Neural progenitor cell (in vitro differentiated cells): Measurements from ENCODE around the gene HNF4A. TPM values are rescaled to one million over a fixed set of nuclear protein-coding genes. Genes with fewer than 3 reads are reported as not detected.
A peak's percentile ranks its signal among the peaks of the same experiment; 100 is the strongest.

ENCODE experiments used
- DNase-seq: peaks from one replicate; pipeline ENCODE4 v3.0.0-alpha.2; 2016; ENCODE audit warnings: low spot score
- H2AFZ ChIP-seq: fragments of 200-600 bp; sonication (generic); replicated peaks from 2 replicates; pipeline ENCODE4 v1.6.1; 2016; ENCODE audit warnings: antibody characterized with exemption
- H3F3A ChIP-seq: fragments of 200-600 bp; sonication (generic); 2 replicates; pipeline ENCODE4 v1.6.1; 2016; ENCODE audit warnings: antibody characterized with exemption, low read depth
- H3K27ac ChIP-seq: fragments of 200-600 bp; sonication (generic); 2 replicates; pipeline ENCODE4 v1.5.1; 2016; ENCODE audit warnings: mild to moderate bottlenecking
- H3K27me3 ChIP-seq: fragments of 200-600 bp; sonication (generic); 2 replicates; pipeline ENCODE4 v1.6.1; 2016; ENCODE audit warnings: mild to moderate bottlenecking, moderate library complexity
- H3K36me3 ChIP-seq: fragments of 200-600 bp; sonication (generic); 2 replicates; pipeline ENCODE4 v1.5.1; 2016
- H3K4me1 ChIP-seq: fragments of 200-600 bp; sonication (generic); 2 replicates; pipeline ENCODE4 v1.6.1; 2016; ENCODE audit warnings: mixed run types
- H3K4me2 ChIP-seq: fragments of 200-600 bp; sonication (generic); 2 replicates; pipeline ENCODE4 v1.6.1; 2016
- H3K4me3 ChIP-seq: fragments of 200-600 bp; sonication (generic); 2 replicates; pipeline ENCODE4 v1.5.1; 2016
- H3K79me2 ChIP-seq: fragments of 200-600 bp; sonication (generic); 2 replicates; pipeline ENCODE4 v1.6.1; 2016; ENCODE audit warnings: low read depth
- H3K9ac ChIP-seq: fragments of 200-600 bp; sonication (generic); 2 replicates; pipeline ENCODE4 v1.6.1; 2016
- H3K9me3 ChIP-seq: fragments of 200-600 bp; sonication (generic); 2 replicates; pipeline ENCODE4 v1.5.1; 2016; ENCODE audit warnings: low read depth
- H4K20me1 ChIP-seq: fragments of 200-600 bp; sonication (generic); 2 replicates; pipeline ENCODE4 v1.6.1; 2016; ENCODE audit warnings: low read depth
- H3K27ac Mint-ChIP-seq: 3 replicates; pipeline ENCODE4 v1.8.0; 2021; ENCODE audit warnings: mixed read lengths
- H3K27me3 Mint-ChIP-seq: 2 replicates; pipeline ENCODE4 v1.8.0; 2022; ENCODE audit warnings: low read depth, mild to moderate bottlenecking, inconsistent platforms, moderate library complexity, mixed read lengths; ENCODE audit not compliant: insufficient read depth
- H3K36me3 Mint-ChIP-seq: 3 replicates; pipeline ENCODE4 v1.8.0; 2021; ENCODE audit warnings: mixed read lengths
- H3K4me1 Mint-ChIP-seq: 3 replicates; pipeline ENCODE4 v1.8.0; 2021; ENCODE audit warnings: mixed read lengths
- H3K4me3 Mint-ChIP-seq: 3 replicates; pipeline ENCODE4 v1.8.0; 2021; ENCODE audit warnings: mild to moderate bottlenecking, moderate library complexity, mixed read lengths
- H3K9me3 Mint-ChIP-seq: 3 replicates; pipeline ENCODE4 v1.8.0; 2020; ENCODE audit warnings: mixed read lengths
- CTCF ChIP-seq: fragments of 200-600 bp; sonication (generic); IDR thresholded peaks from 2 replicates; pipeline ENCODE4 v1.5.1; 2017; ENCODE audit warnings: antibody characterized with exemption, mild to moderate bottlenecking
- EZH2 ChIP-seq: fragments of 200-600 bp; sonication (generic); IDR thresholded peaks from 2 replicates; pipeline ENCODE4 v1.6.1; 2017; ENCODE audit warnings: antibody characterized with exemption, mild to moderate bottlenecking, moderate library complexity
- EZH2phosphoT487 ChIP-seq: fragments of 200-600 bp; sonication (generic); IDR thresholded peaks from 2 replicates; pipeline ENCODE4 v1.6.1; 2017; ENCODE audit warnings: antibody characterized with exemption
- microRNA-seq: library from miRNA; unstranded; fragments of <30 nt; microRNA quantifications from one replicate; pipeline ENCODE4, GENCODE V29; 2016
- small RNA-seq: library from RNA; depleted of rRNA; stranded (forward); fragments of <200 nt; gene quantifications from one replicate; pipeline ENCODE3, GENCODE V24; 2015
- total RNA-seq: library from RNA; depleted of rRNA; stranded (reverse); fragments of >200 nt; gene quantifications from 2 replicates; pipeline ENCODE4 v1.2.3, GENCODE V29; 2015; ENCODE audit warnings: low replicate concordance

Gene HNF4A
- total RNA-seq, 1 donor from 2014 or later: 1.6 TPM

GRCh38 chr20:44481719-44482416 lies 126.4 kb downstream of the HNF4A start:
- Histone ChIP-seq H3K9me3 (no peaks in the 10 kb centered on the region), H3F3A (no peaks in the 10 kb centered on the region), H3K9ac (no peak overlapping the region), H3K4me2 (no peak overlapping the region), H3K79me2 (peaks cover 4% of the 10 kb centered on the region), H3K4me3 (no peak overlapping the region), H3K27me3 (no peaks in the 10 kb centered on the region), H3K4me1 (no peaks in the 10 kb centered on the region), H2AFZ (no peak overlapping the region), H4K20me1 (no peaks in the 10 kb centered on the region), H3K36me3 (no peaks in the 10 kb centered on the region), H3K27ac (no peak overlapping the region)
- H3K27me3 Mint-ChIP-seq: no peaks in the 10 kb centered on the region
- no peaks in the 10 kb centered on the region for H3K4me1 Mint-ChIP-seq
- H3K36me3 Mint-ChIP-seq: peaks cover 10% of the 10 kb centered on the region
- H3K4me3 Mint-ChIP-seq: no peak overlapping the region
- TF ChIP-seq EZH2: no peak
- TF ChIP-seq CTCF: no peak
- no peak for TF ChIP-seq EZH2phosphoT487
- no peaks in the 10 kb centered on the region for H3K9me3 Mint-ChIP-seq
- no peak overlapping the region for H3K27ac Mint-ChIP-seq
- no peak for DNase-seq

- no peaks in the 10 kb centered on the region for H3K4me1 Mint-ChIP-seq
- peaks cover 10% of the 10 kb centered on the region for H3K36me3 Mint-ChIP-seq
- no peak overlapping the region for H3K9ac ChIP-seq
- H3F3A ChIP-seq: no peaks in the 10 kb centered on the region
- no peaks in the 10 kb centered on the region for H3K27me3 ChIP-seq
- H3K4me1 ChIP-seq: no peaks in the 10 kb centered on the region
- H3K9me3 ChIP-seq: no peaks in the 10 kb centered on the region
- no peak for DNase-seq
- H3K4me3 ChIP-seq: no peak overlapping the region
- H3K79me2 ChIP-seq: no peaks in the 10 kb centered on the region
- no peaks in the 10 kb centered on the region for H3K9me3 Mint-ChIP-seq
- H3K27me3 Mint-ChIP-seq: no peaks in the 10 kb centered on the region
- H3K36me3 ChIP-seq: no peaks in the 10 kb centered on the region
- no peak overlapping the region for H3K4me2 ChIP-seq
- H4K20me1 ChIP-seq: no peaks in the 10 kb centered on the region
- H2AFZ ChIP-seq: no peak overlapping the region
- no peak overlapping the region for H3K27ac Mint-ChIP-seq
- TF ChIP-seq EZH2phosphoT487 (no peak), EZH2 (no peak), CTCF (no peak)
- H3K4me3 Mint-ChIP-seq: no peak overlapping the region
- no peak overlapping the region for H3K27ac ChIP-seq
Observed at GRCh38 chr20:44483112-44483511, 127.6 kb downstream of the HNF4A start.

Small RNAs within 50 kb of the gene (microRNA-seq; reads per million reads assigned to microRNA genes)
- not detected for gene MIR3646

Small RNAs within 50 kb of the gene (small RNA-seq; reads per million reads assigned to genes)
- not detected for gene MIR3646
- gene RF00019: not detected
- 2.6 reads per million, percentile 90 among the genes with 10 or more reads in this experiment for gene RPL37AP1

Other genes with a start within 250 kb of the HNF4A start
- not detected in 2 replicates for gene JPH2, start 168.5 kb upstream of the HNF4A start, total RNA-seq
- gene OSER1, start 144.9 kb upstream of the HNF4A start, total RNA-seq: 44.4 and 51.8 TPM in 2 replicates
- gene GDAP1L1, start 108.4 kb upstream of the HNF4A start, total RNA-seq: 0.26 and 1.3 TPM in 2 replicates
- 1.4 and 1.9 TPM in 2 replicates for gene FITM2, start 44.5 kb upstream of the HNF4A start, total RNA-seq
- not detected in 2 replicates for gene R3HDML, start 18.7 kb upstream of the HNF4A start, total RNA-seq
- 7.8 and 9.8 TPM in 2 replicates for gene TTPAL, start 120.2 kb downstream of the HNF4A start, total RNA-seq
- gene SERINC3, start 166.4 kb downstream of the HNF4A start, total RNA-seq: 32.9 and 38.8 TPM in 2 replicates
- gene PKIG, start 226.9 kb downstream of the HNF4A start, total RNA-seq: 40.6 and 64.6 TPM in 2 replicates